HG02571 (cell line): ENCODE measurements around the gene VWA7.

Source experiments
- ATAC-seq: cut with Tn5 transposase; IDR thresholded peaks from one replicate; pipeline ENCODE4 v1.9.1; 2021; ENCODE audit warnings: mild to moderate bottlenecking, moderate library complexity; ENCODE audit not compliant: unreplicated experiment

Gene VWA7

GRCh38 chr6:31758281-31758680, 18.8 kb downstream of the VWA7 start:
- no peak for ATAC-seq

- no peak for ATAC-seq
Observed at GRCh38 chr6:31752739-31753319, 24.3 kb downstream of the VWA7 start.

GRCh38 chr6:31750411-31751022, 26.6 kb downstream of the VWA7 start:
- no peak for ATAC-seq

GRCh38 chr6:31749301-31750036, 27.7 kb downstream of the VWA7 start:
- ATAC-seq, result no peak

GRCh38 chr6:31744422-31744821, 32.7 kb downstream of the VWA7 start:
- ATAC-seq, result no peak

GRCh38 chr6:31742894-31743293, 34.2 kb downstream of the VWA7 start:
- no peak for ATAC-seq

GRCh38 chr6:31741815-31742214, 35.3 kb downstream of the VWA7 start:
- ATAC-seq, result no peak

GRCh38 chr6:31740397-31741223, 36.5 kb downstream of the VWA7 start:
- ATAC-seq, result no peak

- peak; percentile 77 for ATAC-seq
Observed at GRCh38 chr6:31739639-31740396, 37.3 kb downstream of the VWA7 start, which contains the start of gene MSH5. TSS of gene MSH5 (plus strand) at chr6:31740005. CDS start at chr6:31740467, 462 bp downstream.

- no peak for ATAC-seq
Observed at GRCh38 chr6:31737991-31738979, 38.8 kb downstream of the VWA7 start.

GRCh38 chr6:31737315-31737990, 39.7 kb downstream of the VWA7 start:
- ATAC-seq, result no peak

GRCh38 chr6:31736768-31737314, 40.3 kb downstream of the VWA7 start:
- ATAC-seq, result no peak

GRCh38 chr6:31736021-31736767, 40.9 kb downstream of the VWA7 start, which contains the start of gene CLIC1:
TSS of gene CLIC1 (minus strand) at chr6:31736530. CDS start at chr6:31736300, 230 bp downstream.
- ATAC-seq, result no peak

GRCh38 chr6:31734821-31735406, 42.2 kb downstream of the VWA7 start:
- ATAC-seq, result no peak

GRCh38 chr6:31734247-31734820, 42.8 kb downstream of the VWA7 start:
- no peak for ATAC-seq

- no peak for ATAC-seq
Observed at GRCh38 chr6:31733734-31734133, 43.4 kb downstream of the VWA7 start.

GRCh38 chr6:31732029-31732428, 45.1 kb downstream of the VWA7 start:
- no peak for ATAC-seq
